Stimulated activated CD4-positive, alpha-beta T cell treated with anti-CD3 and anti-CD28 coated beads, Interleukin-15, amount 100 ng/mL, for 1 hour (primary cell): ENCODE measurements around the gene RAD50.
A peak's percentile ranks its signal among the peaks of the same experiment; 100 is the strongest.
"Not testable (repeated sequence)": the region's sequence is repeated elsewhere in the genome, so short reads cannot be mapped to it uniquely, and the experiment has no call there.

Experiments
- DNase-seq, 2 donors: peaks; one replicate each; pipeline ENCODE4 v3.0.0-alpha.2; 2020; ENCODE audit warnings: low read depth in 1 of 2, low spot score in 1 of 2

Gene RAD50

DNA sequence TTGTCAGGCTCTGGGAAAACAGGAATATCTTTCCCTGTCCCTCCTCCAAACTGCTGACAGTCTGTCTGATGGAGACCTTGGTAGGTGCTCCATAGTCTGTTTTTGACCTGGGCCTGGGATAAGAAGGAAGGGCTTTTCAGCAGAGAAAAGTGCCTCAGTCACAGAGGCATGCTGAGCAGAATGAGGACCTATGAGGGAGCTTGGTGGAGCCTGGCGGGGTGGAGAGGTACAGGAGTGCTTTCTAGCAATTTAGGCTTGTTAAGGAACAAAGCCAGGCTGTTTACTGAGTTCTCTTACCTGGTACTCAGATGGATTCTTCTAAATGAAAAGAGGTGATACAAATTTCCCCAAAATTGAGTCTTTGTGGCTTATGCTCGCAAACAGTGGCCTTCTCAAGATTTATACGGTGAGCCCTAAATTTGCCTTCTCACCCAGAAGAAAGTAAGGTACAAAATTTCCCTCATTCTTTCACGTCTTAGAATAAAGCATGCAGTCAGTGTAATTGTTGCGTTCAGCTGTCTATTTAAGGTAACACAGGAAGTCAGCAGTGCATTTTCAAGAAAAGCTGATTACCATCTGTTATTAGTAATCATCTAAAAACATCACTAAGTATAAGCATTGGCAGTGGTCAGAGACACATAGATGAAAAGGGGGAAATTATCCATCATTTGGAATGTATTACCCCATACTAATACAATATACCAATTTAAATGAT lies 72.6 kb downstream of the RAD50 start:
- DNase-seq = no peak

DNA sequence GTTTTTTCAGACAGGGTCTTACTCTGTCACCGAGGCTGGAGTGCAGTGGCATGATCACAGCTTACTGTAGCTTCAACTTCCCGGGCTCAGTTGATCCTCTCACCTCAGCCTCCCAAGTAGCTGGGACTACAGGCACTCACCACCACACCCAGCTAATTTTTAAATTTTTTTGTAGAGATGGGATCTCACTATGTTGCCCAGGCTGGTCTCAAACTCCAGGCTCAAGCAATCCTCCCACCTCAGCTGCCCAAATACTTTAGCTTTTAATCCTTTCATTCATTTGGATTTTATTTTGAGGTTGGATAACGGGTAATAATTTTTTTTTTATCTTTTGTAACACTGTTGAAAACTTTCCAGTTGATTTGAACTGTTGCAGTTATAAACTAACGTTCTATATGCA lies 76.8 kb downstream of the RAD50 start:
- DNase-seq = not testable (repeated sequence)

DNA sequence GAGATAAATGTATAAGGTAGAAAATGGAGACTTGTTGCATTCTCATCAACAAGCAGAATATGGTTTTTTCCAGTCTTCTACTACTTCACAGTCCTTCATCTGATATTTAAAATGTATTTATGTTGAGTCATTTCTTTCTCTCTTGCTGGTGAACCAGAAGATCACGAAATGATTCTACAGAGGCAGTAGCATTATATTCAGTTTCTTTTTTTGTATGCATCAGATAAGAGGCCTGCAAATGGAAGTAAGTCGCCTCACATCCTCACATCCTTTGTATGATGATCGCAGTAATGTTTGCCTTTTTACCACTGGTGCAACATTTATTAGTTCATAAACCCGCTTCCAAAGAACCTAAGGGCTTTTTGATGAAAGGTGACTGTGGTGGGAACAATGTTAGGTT lies 79.1 kb downstream of the RAD50 start:
- DNase-seq = no peak

DNA sequence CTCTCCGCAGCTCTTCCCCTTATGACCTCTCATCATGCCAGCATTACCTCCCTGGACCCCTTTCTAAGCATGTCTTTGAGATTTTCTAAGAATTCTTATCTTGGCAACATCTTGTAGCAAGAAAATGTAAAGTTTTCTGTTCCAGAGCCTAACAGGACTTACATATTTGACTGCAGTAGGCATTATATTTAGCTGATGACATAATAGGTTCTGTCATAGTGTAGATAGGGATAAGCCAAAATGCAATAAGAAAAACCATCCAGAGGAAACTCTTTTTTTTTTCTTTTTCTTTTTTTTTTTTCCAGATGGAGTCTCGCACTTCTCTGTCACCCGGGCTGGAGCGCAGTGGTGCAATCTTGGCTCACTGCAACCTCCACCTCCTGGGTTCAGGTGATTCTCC lies 80.5 kb downstream of the RAD50 start:
- DNase-seq = no peak

DNA sequence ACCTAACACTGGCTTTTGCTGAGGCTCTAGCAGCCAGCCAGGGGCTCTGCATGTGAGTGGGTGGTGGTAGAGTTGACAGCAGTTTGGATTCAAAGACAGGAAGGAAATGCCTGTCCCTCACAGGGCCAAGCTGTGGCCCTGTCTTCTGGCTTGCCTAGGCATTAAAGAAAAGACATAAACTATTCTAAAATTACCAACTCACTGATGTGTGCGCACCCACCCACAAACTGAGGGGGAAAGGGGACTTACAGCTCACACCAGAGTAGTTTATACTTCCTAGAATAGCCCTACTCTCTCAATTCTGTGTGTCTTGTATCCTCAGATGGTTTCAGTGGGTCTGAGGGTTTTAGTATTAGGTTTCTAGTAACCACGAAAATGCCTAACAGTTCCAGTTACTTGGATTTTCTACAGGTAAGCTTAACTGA lies 82.9 kb downstream of the RAD50 start:
- DNase-seq = no peak

DNA sequence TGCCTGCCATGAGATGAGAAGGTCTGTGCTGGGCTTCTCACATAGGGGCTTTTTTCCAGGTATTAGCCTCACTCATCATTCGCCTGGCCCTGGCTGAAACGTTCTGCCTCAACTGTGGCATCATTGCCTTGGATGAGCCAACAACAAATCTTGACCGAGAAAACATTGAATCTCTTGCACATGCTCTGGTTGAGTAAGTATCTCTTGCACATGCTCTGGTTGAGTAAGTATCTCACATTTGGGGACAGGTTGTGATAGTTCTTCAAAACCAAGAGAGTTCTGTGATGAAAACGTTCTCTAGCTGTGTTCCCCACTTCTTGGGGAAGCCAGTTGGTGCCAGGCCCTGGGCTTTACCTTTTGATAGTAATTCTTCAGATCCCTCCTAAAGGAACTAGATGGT lies 83.8 kb downstream of the RAD50 start:
- no peak for DNase-seq

DNA sequence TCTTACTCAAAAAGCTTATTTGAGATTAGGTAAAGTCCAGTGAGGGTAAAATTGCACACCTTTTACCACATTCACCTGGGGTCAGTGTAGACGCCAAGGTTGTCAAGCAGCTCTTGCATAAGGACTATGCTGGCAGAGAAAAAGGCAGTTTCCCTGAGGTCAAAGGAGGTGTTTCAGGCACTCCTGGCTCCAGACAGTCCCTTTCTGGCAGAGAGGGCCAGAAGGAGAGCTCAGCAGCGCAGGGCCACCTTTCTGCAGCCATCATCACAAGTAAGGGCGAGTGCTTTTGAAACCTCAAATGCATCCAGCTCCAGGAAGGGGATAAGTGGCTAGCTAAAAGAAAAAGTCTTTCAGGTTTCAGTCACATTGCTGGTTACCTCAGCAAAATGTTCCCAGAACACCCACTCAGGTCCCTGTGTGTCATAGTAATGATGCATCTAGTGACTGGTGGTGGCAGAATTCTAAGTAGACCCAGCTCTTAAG lies 84.5 kb downstream of the RAD50 start:
- DNase-seq = no peak

DNA sequence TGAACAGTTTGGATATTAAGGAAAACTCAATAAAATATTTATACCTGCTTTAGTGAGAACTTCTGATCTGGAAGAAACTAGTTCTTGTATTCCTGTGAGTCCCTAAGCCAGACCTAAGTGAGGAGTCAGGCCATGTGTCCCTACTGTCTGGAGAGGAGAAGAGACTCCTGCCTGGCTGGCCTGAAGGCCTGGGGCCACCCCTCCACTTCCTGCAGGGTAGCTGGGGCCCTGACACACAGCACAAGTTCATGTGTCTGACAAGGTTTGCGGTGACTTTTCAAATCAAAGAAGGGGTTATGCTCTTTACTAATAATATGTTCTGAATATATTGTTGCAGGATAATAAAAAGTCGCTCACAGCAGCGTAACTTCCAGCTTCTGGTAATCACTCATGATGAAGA lies 85.1 kb downstream of the RAD50 start:
- no peak for DNase-seq

DNA sequence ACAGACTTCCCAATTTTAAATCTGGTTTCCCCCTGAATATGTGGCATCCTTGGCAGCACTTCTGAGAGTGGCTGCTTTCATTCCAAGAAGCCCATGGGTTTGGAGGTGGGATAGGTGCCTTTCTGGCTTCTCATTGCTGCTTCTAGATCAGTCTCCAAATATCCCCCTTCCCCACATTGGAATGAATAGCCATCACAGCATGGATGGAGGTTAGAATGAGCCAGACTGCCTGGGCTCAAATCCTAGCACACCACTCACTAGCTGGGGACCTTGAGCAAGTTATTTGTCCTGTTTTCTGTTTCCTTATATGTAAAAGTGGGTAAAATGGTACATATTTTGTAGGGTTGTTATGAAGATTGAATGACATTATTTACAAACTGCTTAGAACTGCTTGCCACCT lies 87.4 kb downstream of the RAD50 start:
- no peak for DNase-seq

DNA sequence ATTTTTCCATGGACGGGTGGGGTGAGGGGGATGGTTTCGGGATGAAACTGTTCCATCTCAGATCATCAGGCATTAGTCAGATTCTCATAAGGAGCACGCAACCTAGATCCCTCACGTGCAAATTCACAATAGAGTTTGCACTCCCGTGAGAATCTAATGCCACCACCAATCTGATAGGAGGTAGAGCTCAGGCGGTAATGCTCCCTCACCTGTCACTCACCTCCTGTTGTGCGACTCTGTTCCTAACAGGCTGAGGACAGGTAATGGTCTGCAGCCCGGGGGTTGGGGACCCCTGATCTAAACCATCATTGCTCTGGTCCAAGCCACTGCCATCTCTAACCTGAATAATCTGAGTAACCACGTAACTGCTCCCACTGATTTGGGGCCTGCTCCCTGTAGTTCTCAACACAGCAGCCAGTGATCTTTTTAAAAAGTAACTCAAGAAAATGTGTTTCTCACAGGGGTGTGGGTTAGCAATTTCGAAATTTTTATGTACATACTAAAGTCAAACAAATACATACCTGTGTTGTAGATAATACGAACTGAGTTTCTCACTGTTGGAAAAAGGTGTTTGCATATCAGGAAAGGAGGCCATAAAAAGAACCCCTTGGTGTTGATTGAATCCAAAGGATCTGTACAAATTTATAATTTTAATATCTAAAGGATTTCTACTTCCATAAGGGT lies 89.9 kb downstream of the RAD50 start:
- no peak for DNase-seq

DNA sequence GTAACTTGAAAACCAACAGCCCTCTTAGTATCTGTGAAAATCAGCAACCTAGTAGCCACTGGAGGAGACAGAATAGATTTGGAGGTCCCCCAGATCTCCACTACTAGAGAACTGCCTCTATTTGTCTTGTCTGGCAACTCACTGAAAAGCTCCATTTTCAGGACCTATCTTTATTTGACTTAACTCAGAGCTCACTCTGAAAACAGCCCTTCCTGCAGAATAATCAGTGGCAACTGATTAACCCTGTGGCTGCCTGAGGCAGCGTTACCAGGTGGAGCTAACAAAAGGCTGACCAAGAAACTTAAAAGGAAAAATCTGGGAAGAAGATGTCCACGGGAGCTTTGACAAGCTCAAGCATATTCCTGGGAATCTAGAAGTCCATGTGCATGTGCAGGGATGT lies 90.7 kb downstream of the RAD50 start:
- no peak for DNase-seq

DNA sequence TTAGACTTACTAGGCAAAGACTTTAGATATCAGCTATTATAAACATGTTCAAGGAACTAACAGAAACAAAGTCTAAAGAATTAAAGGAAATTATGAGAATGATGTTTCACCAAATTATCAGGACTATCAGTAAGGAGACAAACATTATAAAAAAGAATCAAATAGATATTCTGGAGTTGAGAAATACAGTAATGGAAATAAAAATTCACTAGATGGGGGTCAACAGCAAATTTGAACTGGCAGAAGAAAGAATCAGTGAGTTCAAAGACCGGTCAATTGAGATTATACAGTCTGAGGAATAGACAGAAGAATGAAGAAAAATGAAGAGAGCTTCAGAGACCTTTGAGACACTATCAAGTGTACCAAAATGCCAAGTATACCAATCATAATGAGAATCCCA lies 91.6 kb downstream of the RAD50 start:
- DNase-seq = no peak

DNA sequence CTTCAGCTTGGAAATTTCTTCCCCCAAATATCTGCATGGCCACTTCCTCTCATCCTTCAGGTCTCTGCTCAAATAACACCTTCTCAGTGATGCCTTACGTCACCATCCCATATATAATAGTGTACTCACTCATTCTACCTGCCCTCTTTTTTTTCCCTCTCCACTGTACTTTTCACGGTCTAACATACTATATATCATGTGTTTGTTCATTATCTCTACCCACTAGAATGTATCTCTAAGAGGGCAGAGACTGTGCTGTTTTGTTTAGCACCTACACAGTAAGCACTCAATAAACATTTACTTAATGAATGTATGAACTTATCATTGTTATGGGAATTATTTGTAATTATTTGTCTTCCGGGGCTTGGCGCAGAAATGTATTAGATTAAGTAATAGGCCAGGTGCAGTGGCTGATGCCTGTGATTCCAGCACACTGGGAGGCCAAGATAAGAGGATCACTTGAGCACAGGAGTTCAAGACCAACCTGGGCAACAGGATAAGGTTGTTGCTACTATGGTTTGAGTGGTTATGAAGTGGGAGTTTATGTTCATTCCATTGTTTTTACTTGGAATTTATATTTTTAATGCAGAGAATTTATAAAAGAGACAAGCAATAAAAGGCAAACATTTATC lies 95.2 kb downstream of the RAD50 start:
- no peak for DNase-seq

DNA sequence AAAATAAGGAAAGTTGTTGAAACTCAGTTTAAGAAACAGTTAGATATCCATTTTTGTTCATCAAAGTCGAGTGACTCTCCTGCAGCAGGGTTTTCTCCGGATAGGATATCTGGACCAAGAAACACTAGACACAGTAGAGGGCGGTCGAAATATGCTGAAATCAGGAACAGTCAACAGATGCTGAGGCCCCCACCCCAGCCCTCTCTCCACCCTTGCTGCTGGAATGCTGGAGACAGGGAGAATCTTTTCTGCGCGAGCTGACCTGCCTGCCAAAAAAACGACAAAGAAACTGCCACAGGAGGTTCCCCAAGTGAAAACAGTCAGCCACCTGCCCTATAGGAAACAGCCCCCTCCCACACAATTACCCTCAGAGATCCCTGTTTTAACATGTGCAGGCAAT lies 96.9 kb downstream of the RAD50 start:
- no peak for DNase-seq

DNA sequence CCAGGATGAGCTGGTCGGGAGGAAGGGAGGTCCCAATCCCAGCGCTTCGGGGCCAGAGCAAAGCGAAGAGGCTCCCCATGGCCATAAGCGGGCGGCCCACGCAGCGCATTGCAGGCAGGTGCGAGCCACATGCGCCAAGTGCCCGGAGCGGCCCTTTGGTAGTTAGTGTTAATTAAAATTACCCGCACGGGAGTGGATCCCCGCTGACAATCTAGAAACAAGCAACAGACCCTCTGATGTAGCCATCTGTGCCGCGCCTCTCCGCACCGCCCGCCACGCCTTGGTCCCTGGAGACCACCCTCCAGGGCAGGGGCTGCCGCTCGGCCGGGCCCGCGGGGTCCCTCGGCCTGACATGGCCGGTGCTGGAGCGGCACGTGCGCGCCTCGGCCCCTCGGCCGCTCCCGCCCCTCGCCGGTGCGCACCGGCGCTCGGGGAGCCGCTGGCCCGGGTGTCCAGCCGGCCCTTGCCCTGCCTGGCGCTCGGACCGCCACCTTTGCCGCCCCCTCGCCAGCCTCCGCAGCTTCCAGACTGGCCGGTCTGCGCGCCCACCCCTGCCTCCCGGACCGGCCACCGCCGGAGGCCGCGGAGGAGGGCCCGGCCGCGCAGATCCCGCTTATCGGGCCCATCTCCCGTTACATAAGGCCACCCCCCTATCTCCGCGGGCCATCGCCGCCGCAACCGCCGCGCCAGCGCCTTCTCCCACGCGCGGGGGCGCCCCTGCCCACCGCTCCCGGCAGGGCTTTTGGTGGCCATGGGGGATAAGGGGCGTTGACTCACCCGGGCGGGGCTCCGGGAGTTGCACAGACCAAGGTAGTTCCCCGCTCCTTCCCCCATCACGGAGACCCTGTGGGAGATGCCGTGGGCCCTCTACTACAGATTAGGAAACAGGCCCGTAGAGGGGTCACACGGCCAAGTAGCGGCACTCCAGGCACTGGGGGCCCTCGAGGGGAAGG lies 99.3 kb downstream of the RAD50 start:
- DNase-seq = peak in 1 of 2 donors; percentile 20

DNA sequence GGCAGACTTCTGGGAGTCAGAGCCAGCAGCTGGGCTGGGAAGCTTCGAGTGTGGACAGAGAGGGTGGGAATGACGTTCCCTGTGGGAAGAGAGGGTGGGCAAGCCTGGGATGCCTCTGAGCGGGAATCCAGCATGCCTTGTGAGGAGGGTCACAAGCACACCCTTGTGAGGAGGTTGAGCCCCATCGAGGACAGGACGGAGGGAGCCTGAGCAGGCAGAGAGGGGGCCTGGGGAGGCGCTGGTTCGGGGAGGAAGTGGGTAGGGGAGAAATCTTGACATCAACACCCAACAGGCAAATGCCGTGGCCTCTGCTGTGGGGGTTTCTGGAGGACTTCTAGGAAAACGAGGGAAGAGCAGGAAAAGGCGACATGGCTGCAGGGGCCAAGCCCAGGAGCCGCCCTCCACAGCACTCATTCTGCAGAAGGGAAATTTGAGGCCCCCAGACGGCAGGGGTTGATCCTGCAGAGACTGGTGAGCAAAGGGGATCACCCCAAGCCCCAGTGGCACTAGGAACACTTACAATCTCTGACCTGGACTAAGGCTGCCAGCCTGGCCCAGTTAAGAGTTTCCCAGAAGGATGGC lies 100.1 kb downstream of the RAD50 start:
- no peak for DNase-seq

DNA sequence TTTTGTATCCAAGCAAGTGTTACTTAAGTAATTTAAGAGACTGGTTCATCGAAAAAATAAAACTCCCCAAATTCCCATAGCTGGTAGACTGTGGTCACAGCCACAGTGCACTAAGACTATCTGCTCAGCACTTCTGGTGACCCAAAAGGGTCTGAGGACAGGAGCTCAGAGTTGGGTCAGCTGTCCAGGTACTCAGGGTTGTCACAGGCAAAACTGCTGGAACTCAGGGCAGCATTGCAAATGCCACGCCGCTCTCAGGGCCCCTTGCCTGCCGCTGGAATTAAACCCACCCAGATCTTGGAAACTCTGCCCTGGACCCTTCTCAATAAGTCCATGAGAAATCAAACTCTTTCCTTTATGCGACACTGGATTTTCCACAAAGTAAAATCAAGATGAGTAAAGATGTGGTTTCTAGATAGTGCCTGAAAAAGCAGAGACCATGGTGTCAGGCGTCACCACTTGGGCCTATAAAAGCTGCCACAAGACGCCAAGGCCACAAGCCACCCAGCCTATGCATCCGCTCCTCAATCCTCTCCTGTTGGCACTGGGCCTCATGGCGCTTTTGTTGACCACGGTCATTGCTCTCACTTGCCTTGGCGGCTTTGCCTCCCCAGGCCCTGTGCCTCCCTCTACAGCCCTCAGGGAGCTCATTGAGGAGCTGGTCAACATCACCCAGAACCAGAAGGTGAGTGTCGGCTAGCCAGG lies 101.1 kb downstream of the RAD50 start, which contains the start of gene IL13:
TSS of gene IL13 (plus strand) at position 498 of the 705 bp plus-strand sequence. CDS start at position 512, 14 bp downstream.
- DNase-seq = no peak

DNA sequence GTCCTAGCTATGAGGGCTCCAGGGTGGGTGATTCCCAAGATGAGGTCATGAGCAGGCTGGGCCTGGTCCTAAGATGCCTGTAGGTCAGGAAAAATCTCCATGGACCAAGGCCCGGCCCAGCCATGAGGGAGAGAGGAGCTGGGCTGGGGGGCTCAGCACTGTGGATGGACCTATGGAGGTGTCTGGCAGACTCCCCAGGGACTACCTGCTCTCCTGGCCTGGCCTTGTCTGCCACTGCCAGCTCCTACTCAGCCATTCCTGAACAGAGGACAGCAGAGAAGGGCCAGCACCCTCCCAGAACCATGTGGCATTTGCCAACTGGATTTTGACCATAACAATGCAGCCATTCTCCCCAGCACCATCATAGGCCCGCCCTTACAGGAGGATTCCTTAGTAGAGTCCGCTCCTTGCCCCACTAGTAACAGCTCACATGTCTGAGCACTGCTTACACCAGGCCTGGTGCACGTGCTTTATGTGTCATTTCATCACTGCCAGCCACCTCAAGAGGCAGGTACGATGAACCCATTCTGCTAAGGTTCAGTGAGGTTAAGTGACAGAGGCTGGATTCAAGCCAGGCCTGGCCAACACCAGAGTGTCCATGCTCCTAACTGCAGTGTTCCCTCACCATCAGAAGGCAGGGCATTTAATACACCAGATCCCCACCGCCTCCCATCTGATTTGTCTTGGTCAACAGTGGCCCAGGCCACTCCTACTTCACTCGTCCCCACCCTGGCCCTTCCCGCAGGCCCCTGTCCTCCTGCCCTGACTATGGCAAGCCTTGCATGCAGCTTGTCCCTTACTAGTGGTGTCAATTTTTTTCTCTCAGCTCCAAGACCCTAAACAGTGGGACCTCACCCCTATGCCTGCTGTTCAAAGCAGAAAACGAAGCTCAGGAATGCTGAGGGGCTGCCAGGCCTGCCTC lies 101.9 kb downstream of the RAD50 start:
- DNase-seq = no peak
